SW 1271 (cell line): ENCODE measurements around the gene TBC1D2B.
"Not testable (repeated sequence)": the region's sequence is repeated elsewhere in the genome, so short reads cannot be mapped to it uniquely, and the experiment has no call there.

ENCODE experiments used
- DNase-seq, 2 experiments: peaks; one replicate each; lab custom pipeline; 2025; lab: John Stamatoyannopoulos, UW

The TBC1D2B gene

DNA sequence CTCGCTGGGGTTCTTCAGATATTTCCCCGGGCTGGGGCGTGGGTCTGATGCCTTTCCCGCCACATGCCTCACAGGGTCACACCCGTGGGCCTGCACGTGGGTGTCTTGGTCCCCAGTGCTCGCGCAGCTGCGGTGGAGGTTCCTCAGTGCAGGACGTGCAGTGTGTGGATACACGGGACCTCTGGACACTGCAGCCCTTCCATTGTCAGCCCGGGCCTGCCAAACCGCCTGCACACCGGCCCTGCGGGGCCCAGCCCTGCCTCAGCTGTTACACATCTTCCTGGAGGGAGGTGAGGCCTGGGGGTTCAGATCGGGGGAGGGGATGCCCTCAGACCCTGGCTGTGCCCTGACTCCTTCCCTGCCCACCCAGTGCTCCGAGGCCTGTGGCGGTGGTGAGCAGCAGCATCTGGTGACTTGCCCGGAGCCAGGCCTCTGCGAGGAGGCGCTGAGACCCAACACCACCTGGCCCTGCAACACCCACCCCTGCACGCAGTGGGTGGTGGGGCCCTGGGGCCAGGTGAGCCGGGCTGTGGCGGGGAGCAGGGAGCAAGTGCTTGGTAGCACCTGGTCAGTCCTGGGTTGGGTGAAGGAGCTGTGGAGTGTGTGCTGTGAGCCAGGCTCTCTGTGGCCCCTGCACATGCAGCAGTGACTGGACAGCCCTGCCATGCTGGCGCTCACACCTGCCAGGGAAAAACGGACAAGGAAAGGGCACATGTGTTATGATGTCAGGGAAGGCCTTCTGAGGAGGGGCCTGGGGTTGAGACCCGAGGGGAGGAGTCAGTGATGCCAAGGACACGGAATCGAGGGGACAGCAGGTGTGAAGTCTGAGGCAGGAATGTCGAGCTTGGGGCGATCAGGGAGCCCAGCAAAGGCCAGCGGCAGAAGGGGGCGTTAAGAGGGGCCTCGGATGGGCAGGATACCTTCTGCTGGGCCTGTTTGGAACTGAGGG is 88.9 kb downstream of the TBC1D2B start:
- no peak for DNase-seq

DNA sequence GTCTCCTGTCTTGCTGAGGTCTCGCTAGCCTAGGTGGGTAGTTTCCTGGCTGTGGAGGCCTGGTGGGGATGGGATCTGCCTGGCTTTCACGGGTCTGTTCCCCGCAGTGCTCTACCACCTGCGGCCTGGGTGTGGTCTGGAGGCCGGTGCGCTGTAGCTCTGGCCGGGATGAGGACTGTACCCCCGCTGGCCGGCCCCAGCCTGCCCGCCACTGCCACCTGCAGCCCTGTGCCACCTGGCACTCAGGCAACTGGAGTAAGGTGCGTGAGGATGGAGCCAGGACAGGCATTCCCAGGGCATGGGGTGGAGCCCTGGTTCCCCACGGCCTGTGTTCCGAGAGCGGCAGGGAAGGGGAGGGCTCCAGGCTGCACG is 89.8 kb downstream of the TBC1D2B start:
- not testable (repeated sequence) for DNase-seq

- DNase-seq = no peak
These were observed 90.4 kb downstream of the TBC1D2B start for GRCh38 chr15:77986891-77987764.

DNA sequence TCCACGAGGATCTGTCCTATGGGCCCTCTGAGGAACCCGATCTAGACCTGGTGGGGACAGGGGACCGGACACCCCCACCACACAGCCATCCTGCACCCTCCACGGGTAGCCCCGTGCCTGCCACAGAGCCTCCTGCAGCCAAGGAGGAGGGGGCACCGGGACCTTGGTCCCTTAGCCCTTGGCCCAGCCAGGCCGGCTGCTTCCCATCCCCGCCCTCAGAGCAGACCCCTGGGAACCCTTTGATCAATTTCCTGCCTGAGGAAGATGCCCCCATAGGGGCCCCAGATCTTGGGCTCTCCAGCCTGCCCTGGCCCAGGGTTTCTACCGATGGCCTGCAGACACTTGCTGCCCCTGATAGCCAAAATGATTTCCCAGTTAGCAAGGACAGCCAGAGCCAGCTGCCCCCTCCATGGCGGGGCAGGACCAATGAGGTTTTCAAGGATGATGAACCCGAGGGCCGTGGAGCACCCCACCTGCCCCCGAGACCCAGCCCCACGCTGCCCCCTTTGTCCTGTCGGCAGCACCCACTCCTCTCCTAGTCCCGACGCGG is 91.5 kb downstream of the TBC1D2B start:
- DNase-seq = no peak

GRCh38 chr15:77985031-77985930 is 92.2 kb downstream of the TBC1D2B start:
- DNase-seq = no peak

GRCh38 chr15:77984446-77984861 is 93.1 kb downstream of the TBC1D2B start:
- DNase-seq = no peak

DNA sequence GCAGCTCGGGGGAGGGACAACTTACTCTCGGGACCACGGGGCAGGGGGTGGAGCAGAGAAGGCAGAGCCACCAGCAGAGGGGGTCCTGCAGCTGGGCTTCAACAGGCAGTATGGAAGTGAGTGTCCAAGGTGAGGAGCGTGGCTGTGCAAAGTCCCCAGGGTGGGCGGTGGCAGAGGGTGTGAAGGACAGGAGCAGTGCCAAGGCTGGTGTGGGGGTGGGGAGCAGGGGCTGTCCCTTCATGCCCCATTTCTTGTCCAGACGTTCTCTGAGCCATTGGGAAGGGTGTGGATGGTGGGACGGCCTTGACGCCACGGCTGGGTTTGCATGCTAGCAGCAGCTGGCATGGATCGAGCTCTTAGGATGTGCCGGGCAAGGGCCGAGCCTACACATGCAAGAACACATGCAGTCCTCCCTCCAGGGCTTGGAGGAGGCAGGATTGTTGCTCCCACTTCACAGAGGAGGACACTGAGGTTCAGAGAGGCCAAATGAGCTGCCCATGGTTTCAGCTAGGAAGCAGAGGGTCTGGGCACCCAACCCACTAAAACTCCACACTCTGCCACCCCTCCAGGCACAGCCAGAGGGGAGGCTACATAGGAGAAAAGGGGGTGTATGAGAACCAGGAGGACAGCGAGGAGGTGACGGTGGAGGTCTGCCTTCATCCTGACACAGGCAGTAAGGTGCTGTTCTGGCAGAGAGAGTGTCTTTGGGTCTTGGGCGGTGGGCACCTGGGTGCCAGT is 93.6 kb downstream of the TBC1D2B start:
- no peak for DNase-seq

DNA sequence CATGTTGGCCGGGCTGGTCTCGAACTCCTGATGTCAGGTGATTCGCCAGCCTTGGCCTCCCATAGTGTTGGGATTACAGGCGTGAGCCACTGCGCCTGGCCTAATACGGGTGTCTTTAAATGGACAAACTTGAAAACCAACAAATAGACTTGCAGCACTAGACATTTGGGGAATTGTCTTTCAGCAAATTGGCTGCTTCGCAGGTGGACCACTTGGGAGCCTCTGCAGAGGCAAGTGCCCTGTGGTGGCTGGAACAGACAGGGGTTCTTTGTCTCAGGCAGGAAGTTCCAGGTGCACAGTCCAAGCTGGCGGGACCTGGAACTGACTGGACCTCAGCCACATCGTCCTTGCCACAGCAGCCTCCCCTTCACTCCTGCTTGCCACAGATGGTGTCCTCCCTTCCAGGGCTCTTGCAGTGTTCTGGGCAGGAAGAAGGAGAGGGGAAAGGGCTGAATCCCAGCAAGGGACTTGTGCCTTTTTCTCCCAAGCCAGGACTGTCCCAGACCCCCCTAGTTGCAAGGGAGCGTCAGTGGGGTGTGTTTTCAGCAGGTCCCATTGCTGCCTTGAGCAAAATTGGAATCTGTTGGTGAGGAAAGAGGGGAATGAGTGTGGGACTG is 94.3 kb downstream of the TBC1D2B start:
- DNase-seq = no peak

- no peak for DNase-seq
These were observed 95.4 kb downstream of the TBC1D2B start for GRCh38 chr15:77982127-77982490.

- no peak for DNase-seq
These were observed 96.0 kb downstream of the TBC1D2B start for GRCh38 chr15:77981281-77982126.

- DNase-seq = not testable (repeated sequence)
These were observed 96.8 kb downstream of the TBC1D2B start for GRCh38 chr15:77980674-77981073.

GRCh38 chr15:77980098-77980497 is 97.4 kb downstream of the TBC1D2B start:
- no peak for DNase-seq

GRCh38 chr15:77979157-77979556 is 98.4 kb downstream of the TBC1D2B start:
- DNase-seq = not testable (repeated sequence)

- DNase-seq = not testable (repeated sequence)
These were observed 98.8 kb downstream of the TBC1D2B start for GRCh38 chr15:77978759-77979145.

GRCh38 chr15:77977903-77978758 is 99.4 kb downstream of the TBC1D2B start:
- DNase-seq = not testable (repeated sequence)

GRCh38 chr15:77976760-77977525 is 100.6 kb downstream of the TBC1D2B start:
- not testable (repeated sequence) for DNase-seq

- DNase-seq = not testable (repeated sequence)
These were observed 101.4 kb downstream of the TBC1D2B start for GRCh38 chr15:77976095-77976450.
